Measurements from ENCODE around the gene NOTCH1.

- TF ChIP-seq POLR2A (IDR thresholded peaks at IDR 0.05; ENCODE audit: low read length), result no peak
- TF ChIP-seq GATA1 (IDR thresholded peaks at IDR 0.05; ENCODE audit: low read depth, low read length), result no peak
Observed at GRCh38 chr9:136457326-136457725, 88.5 kb downstream of the NOTCH1 start.

All from erythroblast (primary cell).